ENCODE measurements around the gene MTFR1L. TPM values are rescaled to one million over a fixed set of nuclear protein-coding genes. Genes with fewer than 3 reads are reported as not detected.

Gene MTFR1L
- total RNA-seq, 1 experiment from 2014 or later: 26.2 TPM

DNA sequence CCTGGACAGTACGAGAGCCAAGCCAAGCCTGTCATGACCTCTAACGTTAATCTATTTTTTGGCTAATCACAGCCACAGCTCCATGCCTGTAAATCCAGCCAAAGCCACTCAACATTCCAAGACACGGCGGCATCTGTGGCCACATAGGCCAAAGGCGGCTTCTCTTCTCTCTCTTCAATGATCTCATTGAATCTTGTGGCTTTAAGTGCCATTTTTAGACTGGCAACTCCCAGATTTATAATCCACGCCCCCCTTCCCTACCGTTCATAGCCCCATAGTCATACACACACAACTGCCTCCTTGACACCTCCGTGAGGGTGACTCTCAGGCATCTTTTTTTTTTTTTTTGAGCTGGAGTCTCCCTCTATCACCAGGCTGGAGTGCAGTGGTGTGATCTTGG lies 25.4 kb upstream of the MTFR1L start:
- Mint-ChIP-seq H3K36me3 (ENCODE audit: insufficient read depth, unreplicated experiment) (peaks cover 12% of the 10 kb centered on the region), H3K27me3 (ENCODE audit: insufficient read depth, unreplicated experiment) (no peaks in the 10 kb centered on the region), H3K4me3 (ENCODE audit: unreplicated experiment) (no peak overlapping the region), H3K9me3 (ENCODE audit: unreplicated experiment) (no peaks in the 10 kb centered on the region), H3K27ac (ENCODE audit: unreplicated experiment) (peak overlapping the region; percentile 27), H3K4me1 (ENCODE audit: low read depth, unreplicated experiment) (peaks cover 27% of the 10 kb centered on the region)
- Histone ChIP-seq H3K9me3 (no peaks in the 10 kb centered on the region), H3K4me1 (peaks cover 29% of the 10 kb centered on the region), H3K36me3 (ENCODE audit: control insufficient read depth, insufficient read depth, low read length) (no peaks in the 10 kb centered on the region), H3K27me3 (replicated peaks; ENCODE audit: control insufficient read depth, insufficient read depth, low read length) (no peaks in the 10 kb centered on the region), H3K4me3 (ENCODE audit: low read depth, low read length) (no peak overlapping the region)
- no TSS peak for BruUV-seq (replicated peaks)
- TF ChIP-seq, protein P1, sequence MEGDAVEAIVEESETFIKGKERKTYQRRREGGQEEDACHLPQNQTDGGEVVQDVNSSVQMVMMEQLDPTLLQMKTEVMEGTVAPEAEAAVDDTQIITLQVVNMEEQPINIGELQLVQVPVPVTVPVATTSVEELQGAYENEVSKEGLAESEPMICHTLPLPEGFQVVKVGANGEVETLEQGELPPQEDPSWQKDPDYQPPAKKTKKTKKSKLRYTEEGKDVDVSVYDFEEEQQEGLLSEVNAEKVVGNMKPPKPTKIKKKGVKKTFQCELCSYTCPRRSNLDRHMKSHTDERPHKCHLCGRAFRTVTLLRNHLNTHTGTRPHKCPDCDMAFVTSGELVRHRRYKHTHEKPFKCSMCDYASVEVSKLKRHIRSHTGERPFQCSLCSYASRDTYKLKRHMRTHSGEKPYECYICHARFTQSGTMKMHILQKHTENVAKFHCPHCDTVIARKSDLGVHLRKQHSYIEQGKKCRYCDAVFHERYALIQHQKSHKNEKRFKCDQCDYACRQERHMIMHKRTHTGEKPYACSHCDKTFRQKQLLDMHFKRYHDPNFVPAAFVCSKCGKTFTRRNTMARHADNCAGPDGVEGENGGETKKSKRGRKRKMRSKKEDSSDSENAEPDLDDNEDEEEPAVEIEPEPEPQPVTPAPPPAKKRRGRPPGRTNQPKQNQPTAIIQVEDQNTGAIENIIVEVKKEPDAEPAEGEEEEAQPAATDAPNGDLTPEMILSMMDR (IDR thresholded peaks at IDR 0.05; ENCODE audit: insufficient read depth in 1 of 2, low read depth in 1 of 2, low read length in 1 of 2, severe bottlenecking in 1 of 2, unreplicated experiment in 1 of 2): no peak
- ChIA-PET POLR2A (no interaction called here), CTCF (interaction anchor here (0.6 to 1.8 kb wide), 2 partner anchors 184 to 185 kb away, joined by 3 to 5 read pairs; no protein-coding TSS in a partner anchor)
- intact Hi-C loops (cut with micrococcal nuclease; ENCODE audit: unreplicated experiment): no loop called here
- DNase-seq: no peak

DNA sequence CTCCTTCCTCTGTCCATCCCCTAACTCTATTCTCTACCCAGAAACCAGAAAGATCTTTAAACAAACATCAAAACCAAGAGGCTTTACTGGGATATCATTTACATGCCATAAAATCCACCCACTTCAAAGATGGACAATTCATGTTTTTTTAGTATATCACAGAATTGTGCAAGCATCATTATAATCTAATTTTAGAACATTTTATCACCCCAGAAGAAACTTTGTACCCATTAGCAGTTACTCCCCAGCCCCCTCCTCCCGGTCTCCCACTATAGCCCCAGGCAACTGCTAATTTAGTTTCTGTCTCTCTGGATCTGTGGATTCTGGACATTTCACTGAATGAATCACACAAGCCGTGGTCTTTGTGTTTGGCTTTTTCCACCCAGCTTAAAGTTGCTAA lies 24.5 kb upstream of the MTFR1L start:
- Histone ChIP-seq H3K27me3 (replicated peaks; ENCODE audit: control insufficient read depth, insufficient read depth, low read length) (no peaks in the 10 kb centered on the region), H3K4me1 (peaks cover 34% of the 10 kb centered on the region), H3K36me3 (ENCODE audit: control insufficient read depth, insufficient read depth, low read length) (no peaks in the 10 kb centered on the region), H3K9me3 (no peaks in the 10 kb centered on the region), H3K4me3 (ENCODE audit: low read depth, low read length) (no peak overlapping the region)
- peak overlapping the region; percentile 3 for H3K4me3 Mint-ChIP-seq (ENCODE audit: unreplicated experiment)
- peaks cover 12% of the 10 kb centered on the region for H3K36me3 Mint-ChIP-seq (ENCODE audit: insufficient read depth, unreplicated experiment)
- peak; percentile 73 to 79 for DNase-seq
- H3K9me3 Mint-ChIP-seq (ENCODE audit: unreplicated experiment): no peaks in the 10 kb centered on the region
- intact Hi-C loops (cut with micrococcal nuclease; ENCODE audit: unreplicated experiment): loop anchor here (1.0 to 5.0 kb wide), 3 partner anchors 22 to 53 kb away; no protein-coding TSS in a partner anchor
- POLR2A ChIA-PET: interaction anchor here (1.1 kb wide), 1 partner anchor 21 kb away, joined by 3 read pairs; no protein-coding TSS in a partner anchor
- peak overlapping the region; percentile 27 for H3K27ac Mint-ChIP-seq (ENCODE audit: unreplicated experiment)
- CTCF ChIA-PET: interaction anchor here (1.1 to 1.5 kb wide), 2 partner anchors 36 to 96 kb away, joined by 3 to 6 read pairs; no protein-coding TSS in a partner anchor
- H3K27me3 Mint-ChIP-seq (ENCODE audit: insufficient read depth, unreplicated experiment): no peaks in the 10 kb centered on the region
- TF ChIP-seq, protein P1 (IDR thresholded peaks at IDR 0.05; ENCODE audit: insufficient read depth in 1 of 2, low read depth in 1 of 2, low read length in 1 of 2, severe bottlenecking in 1 of 2, unreplicated experiment in 1 of 2): no peak
- H3K4me1 Mint-ChIP-seq (ENCODE audit: low read depth, unreplicated experiment): peaks cover 27% of the 10 kb centered on the region
- BruUV-seq (replicated peaks): no TSS peak

DNA sequence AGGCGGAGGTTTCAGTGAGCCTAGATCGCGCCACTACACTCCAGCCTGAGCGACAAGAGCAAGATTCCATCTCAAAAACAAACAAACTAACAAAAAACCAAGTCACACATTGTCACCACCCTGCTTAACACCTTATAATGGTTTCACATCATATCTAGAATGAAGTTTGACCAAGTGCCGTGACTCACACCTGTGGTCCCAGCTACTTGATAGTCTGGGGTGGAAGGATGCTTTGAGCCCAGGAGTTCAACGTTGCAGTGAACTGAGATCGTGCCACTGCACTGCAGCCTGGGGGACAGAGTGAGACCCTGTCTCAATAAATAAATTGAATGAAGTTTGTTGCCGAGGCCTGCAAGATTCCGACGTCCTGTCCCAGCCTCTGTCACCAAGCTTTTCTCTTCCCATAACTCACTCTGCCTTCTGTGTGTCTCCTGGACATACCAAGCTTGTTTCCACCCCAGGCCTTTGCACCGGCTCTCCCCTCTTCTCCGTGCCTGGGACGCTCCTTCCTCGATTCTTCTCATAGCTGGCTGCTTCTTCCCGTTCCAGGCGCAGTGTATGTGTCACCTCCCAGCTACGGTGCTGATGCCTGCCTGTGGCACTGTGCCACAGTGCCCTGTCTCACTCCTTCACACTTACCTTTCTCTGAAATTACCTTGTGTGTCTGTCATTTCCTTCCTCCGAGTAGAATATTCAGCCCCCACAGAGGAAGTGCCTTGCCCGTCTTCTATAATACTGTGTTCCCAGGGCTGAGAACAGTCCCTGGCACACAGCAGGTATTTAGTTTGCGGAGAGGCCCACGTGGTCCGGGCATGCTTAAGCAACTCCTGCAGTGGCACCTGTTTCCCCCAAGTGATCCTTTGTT lies 23.6 kb upstream of the MTFR1L start:
- Mint-ChIP-seq H3K27ac (ENCODE audit: unreplicated experiment) (peak overlapping the region; percentile 0), H3K4me3 (ENCODE audit: unreplicated experiment) (peak overlapping the region; percentile 23), H3K27me3 (ENCODE audit: insufficient read depth, unreplicated experiment) (no peaks in the 10 kb centered on the region), H3K9me3 (ENCODE audit: unreplicated experiment) (no peaks in the 10 kb centered on the region), H3K4me1 (ENCODE audit: low read depth, unreplicated experiment) (peaks cover 27% of the 10 kb centered on the region), H3K36me3 (ENCODE audit: insufficient read depth, unreplicated experiment) (peaks cover 21% of the 10 kb centered on the region)
- Histone ChIP-seq H3K9me3 (no peaks in the 10 kb centered on the region), H3K4me1 (peaks cover 34% of the 10 kb centered on the region), H3K4me3 (ENCODE audit: low read depth, low read length) (no peak overlapping the region), H3K27me3 (replicated peaks; ENCODE audit: control insufficient read depth, insufficient read depth, low read length) (no peaks in the 10 kb centered on the region), H3K36me3 (ENCODE audit: control insufficient read depth, insufficient read depth, low read length) (no peaks in the 10 kb centered on the region)
- POLR2A ChIA-PET: interaction anchor here (1.1 kb wide), 1 partner anchor 22 kb away, joined by 3 read pairs; no protein-coding TSS in a partner anchor
- DNase-seq: no peak
- TF ChIP-seq, protein P1 (IDR thresholded peaks at IDR 0.05; ENCODE audit: insufficient read depth in 1 of 2, low read depth in 1 of 2, low read length in 1 of 2, severe bottlenecking in 1 of 2, unreplicated experiment in 1 of 2): no peak
- CTCF ChIA-PET: interaction anchor here (0.7 to 1.5 kb wide), 3 partner anchors 37 to 346 kb away, joined by 3 to 6 read pairs (median 3); no protein-coding TSS in a partner anchor
- intact Hi-C loops (cut with micrococcal nuclease; ENCODE audit: unreplicated experiment): loop anchor here (1.0 to 5.0 kb wide), 6 partner anchors 23 to 188 kb away; no protein-coding TSS in a partner anchor
- BruUV-seq (replicated peaks): no TSS peak

Data from Caco-2 (cell line).